KMS-11 (cell line): ENCODE results near the gene LPP.

ENCODE experiments used
- H2AFZ ChIP-seq: fragments of 200-600 bp; sonication (generic); 2 replicates; pipeline ENCODE4 v1.6.1; 2016; ENCODE audit warnings: antibody characterized with exemption, mixed run types, low read depth
- H3K27ac ChIP-seq: fragments of 200-600 bp; sonication (generic); 2 replicates; pipeline ENCODE4 v1.6.1; 2016; ENCODE audit warnings: mild to moderate bottlenecking, mixed run types
- H3K27me3 ChIP-seq: fragments of 200-600 bp; sonication (generic); 2 replicates; pipeline ENCODE4 v1.6.1; 2017; ENCODE audit warnings: mild to moderate bottlenecking, low read depth, mixed run types, moderate library complexity; ENCODE audit not compliant: insufficient read depth
- H3K36me3 ChIP-seq: fragments of 200-600 bp; sonication (generic); 2 replicates; pipeline ENCODE4 v1.6.1; 2017; ENCODE audit warnings: mild to moderate bottlenecking, mixed run types; ENCODE audit not compliant: insufficient read depth
- H3K4me1 ChIP-seq: fragments of 200-600 bp; sonication (generic); 2 replicates; pipeline ENCODE4 v1.6.1; 2016; ENCODE audit warnings: mild to moderate bottlenecking, low read depth, mixed run types; ENCODE audit not compliant: poor library complexity, severe bottlenecking
- H3K4me2 ChIP-seq: fragments of 200-600 bp; sonication (generic); 2 replicates; pipeline ENCODE4 v1.7.0; 2016; ENCODE audit warnings: mild to moderate bottlenecking, mixed run types
- H3K4me3 ChIP-seq: fragments of 200-600 bp; sonication (generic); IDR thresholded peaks from 2 replicates; pipeline ENCODE4 v1.6.1; 2017; ENCODE audit warnings: low read depth, low read length, mixed read lengths; ENCODE audit not compliant: insufficient read depth
- H3K79me2 ChIP-seq: fragments of 200-600 bp; sonication (generic); 2 replicates; pipeline ENCODE4 v1.6.1; 2016; ENCODE audit warnings: low read depth, mixed run types; ENCODE audit not compliant: insufficient read depth
- H3K9ac ChIP-seq: fragments of 200-600 bp; sonication (generic); 2 replicates; pipeline ENCODE4 v1.6.1; 2016; ENCODE audit warnings: mild to moderate bottlenecking, mixed run types
- H4K20me1 ChIP-seq: fragments of 200-600 bp; sonication (generic); 2 replicates; pipeline ENCODE4 v1.6.1; 2016; ENCODE audit warnings: mild to moderate bottlenecking, mixed run types; ENCODE audit not compliant: insufficient read depth
- TF ChIP-seq, protein P1 (sequence below): fragments of 200-600 bp; sonication (generic); conservative IDR thresholded peaks from 2 replicates; pipeline ENCODE4 v1.6.1; 2017; ENCODE audit warnings: low read depth, mild to moderate bottlenecking, antibody characterized with exemption, low read length, moderate library complexity, mixed read lengths

The LPP gene

DNA sequence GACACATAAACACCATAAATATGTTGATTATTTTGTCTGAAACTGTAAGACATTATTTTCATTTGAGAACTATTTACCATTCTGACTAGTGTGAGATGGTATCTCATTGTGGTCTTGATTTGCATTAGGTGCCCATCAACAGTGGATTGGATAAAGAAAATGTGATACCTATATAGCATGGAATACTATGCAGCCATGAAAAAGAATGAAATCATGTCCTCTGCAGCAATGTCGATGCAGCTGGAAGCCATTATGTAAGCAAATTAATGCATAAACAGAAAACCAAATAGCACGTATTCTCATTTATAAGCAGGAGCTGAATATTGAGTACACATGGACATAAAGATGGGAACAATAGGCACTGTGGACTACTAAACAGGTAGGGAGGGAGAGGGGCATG is 759.1 kb downstream of the LPP start:
- Histone ChIP-seq H3K79me2 (no peaks in the 10 kb centered on the region), H3K36me3 (no peaks in the 10 kb centered on the region), H3K4me2 (no peak overlapping the region), H3K4me1 (no peaks in the 10 kb centered on the region), H3K4me3 (no peak overlapping the region), H3K9ac (no peak overlapping the region), H3K27ac (no peak overlapping the region), H2AFZ (no peak overlapping the region), H4K20me1 (no peaks in the 10 kb centered on the region), H3K27me3 (no peaks in the 10 kb centered on the region)
- TF ChIP-seq, protein P1, sequence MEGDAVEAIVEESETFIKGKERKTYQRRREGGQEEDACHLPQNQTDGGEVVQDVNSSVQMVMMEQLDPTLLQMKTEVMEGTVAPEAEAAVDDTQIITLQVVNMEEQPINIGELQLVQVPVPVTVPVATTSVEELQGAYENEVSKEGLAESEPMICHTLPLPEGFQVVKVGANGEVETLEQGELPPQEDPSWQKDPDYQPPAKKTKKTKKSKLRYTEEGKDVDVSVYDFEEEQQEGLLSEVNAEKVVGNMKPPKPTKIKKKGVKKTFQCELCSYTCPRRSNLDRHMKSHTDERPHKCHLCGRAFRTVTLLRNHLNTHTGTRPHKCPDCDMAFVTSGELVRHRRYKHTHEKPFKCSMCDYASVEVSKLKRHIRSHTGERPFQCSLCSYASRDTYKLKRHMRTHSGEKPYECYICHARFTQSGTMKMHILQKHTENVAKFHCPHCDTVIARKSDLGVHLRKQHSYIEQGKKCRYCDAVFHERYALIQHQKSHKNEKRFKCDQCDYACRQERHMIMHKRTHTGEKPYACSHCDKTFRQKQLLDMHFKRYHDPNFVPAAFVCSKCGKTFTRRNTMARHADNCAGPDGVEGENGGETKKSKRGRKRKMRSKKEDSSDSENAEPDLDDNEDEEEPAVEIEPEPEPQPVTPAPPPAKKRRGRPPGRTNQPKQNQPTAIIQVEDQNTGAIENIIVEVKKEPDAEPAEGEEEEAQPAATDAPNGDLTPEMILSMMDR = no peak

DNA sequence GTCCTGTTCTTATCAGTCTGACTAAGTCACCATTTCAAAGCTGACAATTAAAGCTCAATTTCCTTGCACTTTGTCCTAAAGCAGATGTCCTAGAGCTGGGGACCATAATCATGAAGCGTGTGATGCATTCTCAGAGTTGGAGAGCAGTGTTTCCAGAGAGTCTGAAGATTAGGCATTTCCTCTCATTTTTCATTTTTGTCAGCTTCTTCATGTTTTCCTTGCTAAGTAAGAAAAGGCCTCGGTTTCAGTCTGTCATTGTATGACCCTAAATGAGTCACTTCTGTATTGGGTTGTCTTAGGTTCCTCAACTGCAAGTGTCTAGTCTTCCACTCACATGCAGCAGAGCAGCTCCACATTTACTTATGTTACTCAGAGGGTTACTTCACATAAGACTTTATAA is 760.6 kb downstream of the LPP start:
- Histone ChIP-seq H4K20me1 (no peaks in the 10 kb centered on the region), H3K79me2 (no peaks in the 10 kb centered on the region), H3K4me1 (no peaks in the 10 kb centered on the region), H3K36me3 (no peaks in the 10 kb centered on the region), H3K4me2 (no peak overlapping the region), H3K9ac (no peak overlapping the region), H3K27me3 (no peaks in the 10 kb centered on the region), H3K27ac (no peak overlapping the region), H2AFZ (no peak overlapping the region), H3K4me3 (no peak overlapping the region)
- TF ChIP-seq, protein P1 = no peak

DNA sequence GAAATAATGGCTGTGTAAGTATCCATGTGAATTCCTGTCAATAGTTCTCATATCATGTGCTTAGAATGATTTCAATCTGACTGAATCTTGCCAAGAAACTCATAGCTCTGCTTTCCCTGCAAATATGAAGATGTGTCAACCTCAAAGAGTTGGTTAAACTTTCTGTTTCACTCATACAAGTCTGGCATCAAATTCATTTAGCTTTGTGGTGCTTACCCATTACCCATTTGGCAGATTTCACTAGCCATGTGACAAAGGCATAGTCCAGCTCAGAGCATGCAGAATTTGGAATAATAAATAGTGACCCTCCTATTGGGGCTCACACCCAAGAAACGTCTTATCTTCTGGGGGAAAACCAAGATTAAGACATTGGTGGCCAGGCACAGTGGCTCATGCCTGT is 761.2 kb downstream of the LPP start:
- no peaks in the 10 kb centered on the region for H4K20me1 ChIP-seq
- no peaks in the 10 kb centered on the region for H3K27me3 ChIP-seq
- H2AFZ ChIP-seq = no peak overlapping the region
- H3K27ac ChIP-seq = no peak overlapping the region
- H3K79me2 ChIP-seq = no peaks in the 10 kb centered on the region
- H3K4me3 ChIP-seq = no peak overlapping the region
- H3K4me1 ChIP-seq = no peaks in the 10 kb centered on the region
- no peaks in the 10 kb centered on the region for H3K36me3 ChIP-seq
- no peak overlapping the region for H3K9ac ChIP-seq
- no peak overlapping the region for H3K4me2 ChIP-seq
- TF ChIP-seq, protein P1 = no peak

DNA sequence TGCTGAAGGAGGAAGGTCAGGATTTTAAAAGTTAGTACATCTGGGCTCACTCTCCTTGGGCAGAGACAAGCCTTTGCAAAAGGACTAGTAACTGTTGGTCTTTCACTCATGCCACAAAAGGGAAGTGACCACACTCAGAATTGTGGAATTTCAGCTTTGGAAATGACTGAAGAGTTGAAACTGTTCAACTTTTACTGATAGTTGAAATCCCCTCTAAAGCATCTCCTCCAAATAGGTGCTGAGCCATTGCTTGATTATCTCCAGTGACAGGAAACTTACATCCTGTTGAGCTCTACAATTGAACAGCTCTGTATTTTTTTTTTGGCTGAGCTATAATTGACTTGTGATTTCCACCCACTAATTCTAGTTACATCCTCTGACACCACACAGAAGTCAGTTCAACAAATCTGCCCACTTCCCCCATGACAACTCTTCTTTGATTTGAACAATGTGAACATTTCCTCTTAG is 763.0 kb downstream of the LPP start:
- TF ChIP-seq, protein P1 = no peak
- Histone ChIP-seq H3K4me2 (no peak overlapping the region), H3K36me3 (no peaks in the 10 kb centered on the region), H4K20me1 (no peaks in the 10 kb centered on the region), H3K27ac (no peak overlapping the region), H3K27me3 (no peaks in the 10 kb centered on the region), H2AFZ (no peak overlapping the region), H3K79me2 (no peaks in the 10 kb centered on the region), H3K4me3 (no peak overlapping the region), H3K4me1 (no peaks in the 10 kb centered on the region), H3K9ac (no peak overlapping the region)

DNA sequence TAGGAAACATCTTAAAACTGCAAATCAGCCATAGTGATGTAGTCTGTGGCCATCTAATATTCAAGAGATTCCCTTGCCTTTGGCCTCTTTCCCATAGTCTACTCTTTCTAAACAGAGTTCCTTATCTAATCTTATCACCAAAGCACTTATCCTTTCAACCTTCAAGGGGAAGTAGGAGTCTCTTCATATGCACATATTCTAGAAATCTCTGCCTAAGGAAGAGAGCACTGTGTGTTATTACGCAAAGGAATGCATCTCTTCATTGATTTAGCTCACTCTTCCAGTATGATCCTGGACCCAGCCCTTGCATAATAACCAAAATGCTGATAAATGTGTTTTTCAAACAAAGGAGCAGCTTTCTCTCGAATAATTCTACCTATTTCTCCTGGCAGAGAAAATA is 764.1 kb downstream of the LPP start:
- Histone ChIP-seq H4K20me1 (no peaks in the 10 kb centered on the region), H3K36me3 (no peaks in the 10 kb centered on the region), H3K27ac (no peak overlapping the region), H3K4me2 (no peak overlapping the region), H3K79me2 (no peaks in the 10 kb centered on the region), H3K4me1 (no peaks in the 10 kb centered on the region), H3K27me3 (no peaks in the 10 kb centered on the region), H2AFZ (no peak overlapping the region), H3K9ac (no peak overlapping the region), H3K4me3 (no peak overlapping the region)
- TF ChIP-seq, protein P1 = no peak
